GM18867 (cell line): Measurements from ENCODE around the gene ADGRB3.
"Not testable (repeated sequence)": the region's sequence is repeated elsewhere in the genome, so short reads cannot be mapped to it uniquely, and the experiment has no call there.

Experiments
- ATAC-seq: cut with Tn5 transposase; IDR thresholded peaks from one replicate; pipeline ENCODE4 v1.9.1; 2021; ENCODE audit warnings: mild to moderate bottlenecking, moderate library complexity; ENCODE audit not compliant: unreplicated experiment

The ADGRB3 gene

GRCh38 chr6:68642977-68643376, 7.9 kb downstream of the ADGRB3 start:
- no peak for ATAC-seq

- ATAC-seq: no peak
Measured at GRCh38 chr6:68649669-68650068, 14.6 kb downstream of the ADGRB3 start.

- ATAC-seq: no peak
Measured at GRCh38 chr6:68650142-68650541, 15.1 kb downstream of the ADGRB3 start.

- ATAC-seq: no peak
Measured at GRCh38 chr6:68651011-68651985, 16.2 kb downstream of the ADGRB3 start.

GRCh38 chr6:68652117-68652536, 17.0 kb downstream of the ADGRB3 start:
- no peak for ATAC-seq

GRCh38 chr6:68653074-68653705, 18.1 kb downstream of the ADGRB3 start:
- ATAC-seq: no peak

GRCh38 chr6:68653706-68654089, 18.6 kb downstream of the ADGRB3 start:
- ATAC-seq: no peak

- ATAC-seq: no peak
Measured at GRCh38 chr6:68654134-68654533, 19.1 kb downstream of the ADGRB3 start.

GRCh38 chr6:68655028-68655427, 19.9 kb downstream of the ADGRB3 start:
- ATAC-seq: no peak

GRCh38 chr6:68657374-68658139, 22.5 kb downstream of the ADGRB3 start:
- ATAC-seq: no peak

GRCh38 chr6:68658338-68658737, 23.3 kb downstream of the ADGRB3 start:
- no peak for ATAC-seq

- no peak for ATAC-seq
Measured at GRCh38 chr6:68673255-68673654, 38.2 kb downstream of the ADGRB3 start.

- ATAC-seq: no peak
Measured at GRCh38 chr6:68675548-68675947, 40.5 kb downstream of the ADGRB3 start.

- ATAC-seq: not testable (repeated sequence)
Measured at GRCh38 chr6:68676094-68676493, 41.0 kb downstream of the ADGRB3 start.

- no peak for ATAC-seq
Measured at GRCh38 chr6:68677058-68677457, 42.0 kb downstream of the ADGRB3 start.

- ATAC-seq: no peak
Measured at GRCh38 chr6:68679399-68679798, 44.3 kb downstream of the ADGRB3 start.

GRCh38 chr6:68680264-68680663, 45.2 kb downstream of the ADGRB3 start:
- ATAC-seq: no peak

- ATAC-seq: no peak
Measured at GRCh38 chr6:68689910-68690309, 54.8 kb downstream of the ADGRB3 start.

GRCh38 chr6:68691120-68691519, 56.0 kb downstream of the ADGRB3 start:
- no peak for ATAC-seq

- no peak for ATAC-seq
Measured at GRCh38 chr6:68693271-68693670, 58.2 kb downstream of the ADGRB3 start.

- no peak for ATAC-seq
Measured at GRCh38 chr6:68695403-68695802, 60.3 kb downstream of the ADGRB3 start.
